H1 (cell line): ENCODE data around the gene KRT80.

ENCODE experiments used
- ATF2 ChIP-seq: IDR thresholded peaks from 2 replicates; pipeline ENCODE4 v1.6.1; 2012; ENCODE audit warnings: low read length, inconsistent platforms
- CTCF ChIP-seq, 3 experiments: IDR thresholded peaks; 1 replicate in 2 of 3; 2 replicates in 1 of 3; pipeline versions ENCODE4 v1.5.1 to v1.6.1; 2011; ENCODE audit warnings: low read length in 3 of 3, mild to moderate bottlenecking in 3 of 3, inconsistent platforms in 2 of 3, low read depth in 1 of 3, moderate library complexity in 1 of 3; ENCODE audit not compliant: insufficient read depth in 1 of 3; ENCODE audit errors: control extremely low read depth in 1 of 3
- EZH2 ChIP-seq: fragments of 200-600 bp; sonication (generic); IDR thresholded peaks from 2 replicates; pipeline ENCODE4 v1.7.1; 2012; ENCODE audit warnings: low read depth, mild to moderate bottlenecking, moderate library complexity, low read length, inconsistent platforms; ENCODE audit not compliant: severe bottlenecking
- POLR2AphosphoS5 ChIP-seq: IDR thresholded peaks from 2 replicates; pipeline ENCODE4 v1.6.1; 2011; ENCODE audit warnings: low read depth, low read length

GRCh38 chr12:52232203-52232673 lies 40.4 kb upstream of the KRT80 start:
- TF ChIP-seq POLR2AphosphoS5 (no peak), CTCF (IDR thresholded peaks at IDR 0.05; ENCODE audit: control extremely low read depth in 1 of 3, insufficient read depth in 1 of 3, low read depth in 1 of 3, low read length in 3 of 3) (no peak), EZH2 (no peak), ATF2 (no peak)
